Peyer's patch (tissue), 4 donors: ENCODE measurements around the gene RNASE7. TPM values are rescaled to one million over a fixed set of nuclear protein-coding genes. Genes with fewer than 3 reads are reported as not detected.

Source experiments
- DNase-seq, 3 donors: peaks; one replicate each; pipeline ENCODE4 v3.0.0-alpha.2; 2017 to 2019
- H3K27ac ChIP-seq, 4 donors: fragments of 200-600 bp; sonication (generic); one replicate each; pipeline ENCODE4 v1.5.1; 2016 to 2019
- H3K27me3 ChIP-seq, 2 donors: fragments of 200-600 bp; sonication (generic); one replicate each; pipeline ENCODE4 v1.5.1; 2019
- H3K36me3 ChIP-seq, 3 donors: fragments of 200-600 bp; sonication (generic); one replicate each; pipeline ENCODE4 v1.5.1; 2016 to 2019
- H3K4me1 ChIP-seq, 4 donors: fragments of 200-600 bp; sonication (generic); one replicate each; pipeline ENCODE4 v1.5.1; 2016 to 2019
- H3K4me3 ChIP-seq, 4 donors: fragments of 200-600 bp; sonication (generic); 1 replicate in 3 of 4; 2 replicates in 1 of 4; pipeline ENCODE4 v1.5.1; 2016 to 2019; ENCODE audit warnings: mild to moderate bottlenecking in 1 of 4
- H3K9me3 ChIP-seq, 4 donors: fragments of 200-600 bp; sonication (generic); one replicate each; pipeline ENCODE4 v1.5.1; 2016 to 2019; ENCODE audit warnings: mild to moderate bottlenecking in 1 of 4
- POLR2A ChIP-seq, 2 donors: fragments of 450-650 bp; IDR thresholded peaks; one replicate each; pipeline ENCODE4 v1.5.1; 2017; ENCODE audit warnings: antibody characterized with exemption in 2 of 2, mild to moderate bottlenecking in 2 of 2, moderate library complexity in 2 of 2
- total RNA-seq, 4 donors: library from RNA; depleted of rRNA; stranded (reverse); fragments of >200 nt; gene quantifications; one replicate each; pipeline ENCODE4 v1.1.0, GENCODE V29; 2016
- TF ChIP-seq, protein P1 (sequence below), 6 experiments: fragments of 450-650 bp in 4 of 6; fragments of 200-600 bp in 2 of 6; sonication (generic) in 1 of 6; IDR thresholded peaks; one replicate each; pipeline ENCODE4 v1.5.1; 2017 to 2019; ENCODE audit warnings: antibody characterized with exemption in 6 of 6, mild to moderate bottlenecking in 3 of 6, moderate library complexity in 1 of 6

The RNASE7 gene
- total RNA-seq, 4 donors from 2014 or later: not detected

GRCh38 chr14:21014761-21015190 is 27.4 kb upstream of the RNASE7 start:
- Histone ChIP-seq H3K36me3 (peaks cover 0 to 32% (median 0%) of the 10 kb centered on the region in 3 donors), H3K27me3 (no peaks in the 10 kb centered on the region), H3K4me3 (no peak overlapping the region), H3K4me1 (no peaks in the 10 kb centered on the region), H3K9me3 (no peaks in the 10 kb centered on the region), H3K27ac (no peak overlapping the region)
- TF ChIP-seq, protein P1, sequence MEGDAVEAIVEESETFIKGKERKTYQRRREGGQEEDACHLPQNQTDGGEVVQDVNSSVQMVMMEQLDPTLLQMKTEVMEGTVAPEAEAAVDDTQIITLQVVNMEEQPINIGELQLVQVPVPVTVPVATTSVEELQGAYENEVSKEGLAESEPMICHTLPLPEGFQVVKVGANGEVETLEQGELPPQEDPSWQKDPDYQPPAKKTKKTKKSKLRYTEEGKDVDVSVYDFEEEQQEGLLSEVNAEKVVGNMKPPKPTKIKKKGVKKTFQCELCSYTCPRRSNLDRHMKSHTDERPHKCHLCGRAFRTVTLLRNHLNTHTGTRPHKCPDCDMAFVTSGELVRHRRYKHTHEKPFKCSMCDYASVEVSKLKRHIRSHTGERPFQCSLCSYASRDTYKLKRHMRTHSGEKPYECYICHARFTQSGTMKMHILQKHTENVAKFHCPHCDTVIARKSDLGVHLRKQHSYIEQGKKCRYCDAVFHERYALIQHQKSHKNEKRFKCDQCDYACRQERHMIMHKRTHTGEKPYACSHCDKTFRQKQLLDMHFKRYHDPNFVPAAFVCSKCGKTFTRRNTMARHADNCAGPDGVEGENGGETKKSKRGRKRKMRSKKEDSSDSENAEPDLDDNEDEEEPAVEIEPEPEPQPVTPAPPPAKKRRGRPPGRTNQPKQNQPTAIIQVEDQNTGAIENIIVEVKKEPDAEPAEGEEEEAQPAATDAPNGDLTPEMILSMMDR (IDR thresholded peaks at IDR 0.05): peak; percentile 83 to 98 (median 95)
- TF ChIP-seq POLR2A (IDR thresholded peaks at IDR 0.05): no peak
- DNase-seq: peak; percentile 77 to 94 (median 80)

GRCh38 chr14:21015312-21015711 is 26.9 kb upstream of the RNASE7 start:
- DNase-seq: no peak

DNA sequence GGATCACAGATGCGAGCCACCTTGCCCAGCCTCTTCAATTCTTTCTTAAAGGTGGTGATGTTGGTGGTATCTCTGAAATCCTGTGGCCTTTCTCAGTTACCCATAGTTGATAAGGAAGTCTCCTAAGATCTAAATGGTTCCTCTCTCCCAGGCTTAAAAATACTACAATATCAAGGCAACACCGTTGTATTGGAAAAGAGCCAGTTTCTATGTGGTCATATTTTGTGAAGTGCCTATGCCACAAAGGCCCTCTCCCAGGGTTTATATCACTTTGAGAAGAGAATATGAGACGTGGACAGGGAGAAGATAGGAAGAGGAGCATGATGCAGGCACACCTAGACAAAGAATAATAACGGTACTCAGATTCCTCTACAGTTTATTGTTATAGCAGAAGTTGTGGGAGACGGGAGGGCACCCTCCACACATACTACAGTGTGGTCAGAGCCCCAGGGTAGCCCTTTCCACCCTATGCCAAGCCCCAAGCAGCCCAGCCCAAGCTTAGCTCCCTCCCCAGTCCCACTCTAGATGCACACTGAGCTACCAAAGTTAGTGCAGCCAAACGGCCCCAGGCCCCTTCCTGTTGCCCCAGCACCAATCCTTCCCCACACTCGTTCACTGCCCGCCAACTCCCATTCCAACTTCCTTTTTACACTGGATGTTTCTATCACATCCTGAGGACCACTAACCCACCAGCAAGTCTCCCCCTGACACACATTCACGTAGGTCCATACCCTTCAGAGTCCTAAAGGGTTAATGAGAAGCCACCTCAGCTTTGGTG is 25.6 kb upstream of the RNASE7 start:
- Histone ChIP-seq H3K27me3 (no peaks in the 10 kb centered on the region), H3K36me3 (peaks cover 0 to 49% (median 0%) of the 10 kb centered on the region in 3 donors), H3K4me3 (no peak overlapping the region), H3K9me3 (no peaks in the 10 kb centered on the region), H3K4me1 (no peaks in the 10 kb centered on the region), H3K27ac (no peak overlapping the region)
- no peak for DNase-seq
- TF ChIP-seq, protein P1 (IDR thresholded peaks at IDR 0.05): no peak
- TF ChIP-seq POLR2A (IDR thresholded peaks at IDR 0.05): no peak

More at GRCh38 chr14:21015312-21015711, 26.9 kb upstream of the RNASE7 start:
- H3K9me3 ChIP-seq: no peaks in the 10 kb centered on the region
- H3K27ac ChIP-seq: no peak overlapping the region
- TF ChIP-seq POLR2A (IDR thresholded peaks at IDR 0.05): no peak
- TF ChIP-seq, protein P1 (IDR thresholded peaks at IDR 0.05): no peak
- H3K27me3 ChIP-seq: no peaks in the 10 kb centered on the region
- H3K4me1 ChIP-seq: no peaks in the 10 kb centered on the region
- peaks cover 0 to 36% (median 0%) of the 10 kb centered on the region in 3 donors for H3K36me3 ChIP-seq
- no peak overlapping the region for H3K4me3 ChIP-seq

- Histone ChIP-seq H3K27me3 (no peaks in the 10 kb centered on the region), H3K4me1 (no peaks in the 10 kb centered on the region), H3K36me3 (peaks cover 0 to 52% (median 0%) of the 10 kb centered on the region in 3 donors), H3K27ac (no peak overlapping the region), H3K9me3 (no peaks in the 10 kb centered on the region), H3K4me3 (no peak overlapping the region)
- DNase-seq: no peak
- TF ChIP-seq, protein P1 (IDR thresholded peaks at IDR 0.05): no peak
- TF ChIP-seq POLR2A (IDR thresholded peaks at IDR 0.05): no peak
Observed at GRCh38 chr14:21017528-21018245, 24.5 kb upstream of the RNASE7 start.

- no peak overlapping the region for H3K27ac ChIP-seq
- H3K4me3 ChIP-seq: no peak overlapping the region
- no peaks in the 10 kb centered on the region for H3K9me3 ChIP-seq
- H3K4me1 ChIP-seq: peaks cover 0 to 4% (median 0%) of the 10 kb centered on the region in 4 donors
- H3K36me3 ChIP-seq: peaks cover 0 to 52% (median 0%) of the 10 kb centered on the region in 3 donors
- no peak for TF ChIP-seq POLR2A (IDR thresholded peaks at IDR 0.05)
- TF ChIP-seq, protein P1 (IDR thresholded peaks at IDR 0.05): no peak
- H3K27me3 ChIP-seq: no peaks in the 10 kb centered on the region
- no peak for DNase-seq
Observed at GRCh38 chr14:21018286-21018685, 23.9 kb upstream of the RNASE7 start.
